K562 (cell line): ENCODE results near the gene C14orf180. TPM values are rescaled to one million over a fixed set of nuclear protein-coding genes. Genes with fewer than 3 reads are reported as not detected.

Experiments
- ATAC-seq: fragments of 200-7000 bp; cut with Tn5 transposase; 3 replicates; pipeline ENCODE4 v1.9.1; 2020; ENCODE audit warnings: moderate library complexity
- BruUV-seq: library from RNA; stranded (reverse); fragments of 400-500 nt; replicated peaks from 2 replicates; lab custom pipeline; 2021; lab: Mats Ljungman, UMichigan
- CTCF ChIA-PET: fragments of 300-600 bp; formaldehyde crosslinking; extraction: SDS; loops from one replicate; lab custom pipeline; 2021; ENCODE audit warnings: low intra/inter-chr PET ratio; lab: Yijun Ruan, JAX
- POLR2A ChIA-PET: fragments of 300-600, 350-650 bp; sonication (Branson Sonifier 250); formaldehyde crosslinking; extraction: SDS; loops from one replicate; lab custom pipeline; 2021; ENCODE audit warnings: antibody characterized with exemption, inconsistent platforms; lab: Yijun Ruan, JAX
- DNase-seq, 4 experiments: peaks; one replicate each; pipeline versions ENCODE4 v3.0.0 to v3.0.0-alpha.2; 2011 to 2018; ENCODE audit warnings: low spot score in 3 of 4, mixed read lengths in 3 of 4; ENCODE audit errors: extremely low read depth in 1 of 4
- FAIRE-seq: peaks from 2 replicates; lab custom pipeline; 2011; peaks lifted over from hg19 to GRCh38; lab: Jason Lieb, UNC
- H2AFZ ChIP-seq: 2 replicates; pipeline ENCODE4 v1.6.0; 2011; ENCODE audit warnings: low read depth, low read length, control low read depth, inconsistent platforms
- H3K27ac ChIP-seq: fragments of 200-600 bp; 3 replicates; pipeline ENCODE4 v1.8.0; 2011; ENCODE audit warnings: low read depth, mild to moderate bottlenecking, control low read depth, inconsistent platforms, low read length, moderate library complexity, mixed read lengths; ENCODE audit errors: extremely low read depth
- H3K27me3 ChIP-seq, 2 experiments: fragments of 300-600 bp in 1 of 2; 2 replicates in 1 of 2; 3 replicates in 1 of 2; pipeline versions ENCODE4 v1.6.0 to v1.8.0; 2011; ENCODE audit warnings: inconsistent platforms in 2 of 2, low read length in 2 of 2, mild to moderate bottlenecking in 1 of 2, mixed read lengths in 1 of 2, moderate library complexity in 1 of 2; ENCODE audit not compliant: control insufficient read depth in 2 of 2, insufficient read depth in 2 of 2
- H3K36me3 ChIP-seq: fragments of 300-600 bp; 3 replicates; pipeline ENCODE4 v1.8.0; 2011; ENCODE audit warnings: mild to moderate bottlenecking, low read length, inconsistent platforms; ENCODE audit not compliant: control insufficient read depth, insufficient read depth
- H3K4me1 ChIP-seq, 2 experiments: fragments of 200-600 bp in 1 of 2; replicated peaks in 1 of 2; 2 replicates in 1 of 2; 3 replicates in 1 of 2; pipeline versions ENCODE4 v1.5.1 to v1.8.0; 2011; ENCODE audit warnings: inconsistent platforms in 2 of 2, low read length in 2 of 2, mild to moderate bottlenecking in 1 of 2, mixed read lengths in 1 of 2, moderate library complexity in 1 of 2; ENCODE audit not compliant: control insufficient read depth in 2 of 2, insufficient read depth in 2 of 2
- H3K4me2 ChIP-seq: 2 replicates; pipeline ENCODE4 v1.6.1; 2011; ENCODE audit warnings: low read length, control low read depth, inconsistent platforms, mixed read lengths; ENCODE audit not compliant: insufficient read depth
- H3K4me3 ChIP-seq: fragments of 200-600 bp; sonication (generic), shearing (Covaris generic); 2 replicates; pipeline ENCODE4 v1.5.1; 2016; ENCODE audit warnings: control low read depth, inconsistent platforms
- H3K79me2 ChIP-seq: fragments of 200-600 bp; 3 replicates; pipeline ENCODE4 v1.8.0; 2011; ENCODE audit warnings: low read length, inconsistent platforms; ENCODE audit not compliant: control insufficient read depth, insufficient read depth
- H3K9ac ChIP-seq, 2 experiments: 2 replicates each; pipeline versions ENCODE4 v1.6.0 to v1.6.1; 2011; ENCODE audit warnings: low read depth in 2 of 2, low read length in 2 of 2, control low read depth in 1 of 2, inconsistent platforms in 1 of 2, mild to moderate bottlenecking in 1 of 2, mixed read lengths in 1 of 2; ENCODE audit not compliant: insufficient read depth in 1 of 2
- H3K9me1 ChIP-seq: one replicate; pipeline ENCODE4 v1.6.0; 2011; ENCODE audit warnings: inconsistent platforms, mild to moderate bottlenecking, low read length, moderate library complexity; ENCODE audit not compliant: control insufficient read depth, insufficient read depth
- H3K9me3 ChIP-seq: replicated peaks from 2 replicates; pipeline ENCODE4 v1.5.1; 2011; ENCODE audit warnings: low read depth, low read length, inconsistent platforms; ENCODE audit not compliant: control insufficient read depth, insufficient read depth
- H4K20me1 ChIP-seq: replicated peaks from 2 replicates; pipeline ENCODE4 v1.6.1; 2011; ENCODE audit warnings: low read length, inconsistent platforms, mixed read lengths; ENCODE audit not compliant: control insufficient read depth, insufficient read depth
- FOXA1 ChIP-seq: fragments of 450-650 bp; IDR thresholded peaks from 2 replicates; pipeline ENCODE4 v1.6.1; 2016; ENCODE audit warnings: mild to moderate bottlenecking, borderline replicate concordance
- RCOR1 ChIP-seq, 2 experiments: IDR thresholded peaks; 2 replicates each; pipeline ENCODE4 v1.6.1; 2012; ENCODE audit warnings: low read depth in 2 of 2, low read length in 2 of 2, borderline replicate concordance in 1 of 2, improper control_type of control experiment in 1 of 2
- SIN3B ChIP-seq: fragments of 450-650 bp; IDR thresholded peaks from 2 replicates; pipeline ENCODE4 v1.6.1; 2017; ENCODE audit warnings: low read depth, mild to moderate bottlenecking, moderate library complexity
- VEZF1 ChIP-seq: fragments of 200-800 bp; sonication (Bioruptor generic); IDR thresholded peaks from 2 replicates; pipeline ENCODE4 v1.6.1; 2017; ENCODE audit warnings: missing genetic modification characterization, missing compliant biosample characterization
- ZFP1 ChIP-seq: fragments of 450-650 bp; formaldehyde crosslinking; IDR thresholded peaks from 2 replicates; pipeline ENCODE4 v1.4.0; 2020; ENCODE audit warnings: mild to moderate bottlenecking, mixed read lengths
- ZNF740 ChIP-seq, 3 experiments: fragments of 200-800 bp in 1 of 3; sonication (Bioruptor generic) in 1 of 3; sonication (generic) in 1 of 3; formaldehyde crosslinking in 1 of 3; IDR thresholded peaks; 2 replicates each; pipeline versions ENCODE4 v1.6.1 to v1.8.0; 2016 to 2022; ENCODE audit warnings: mild to moderate bottlenecking in 2 of 3, missing compliant biosample characterization in 2 of 3, missing genetic modification characterization in 2 of 3, missing genetic modification reagents in 1 of 3
- ZNF830 ChIP-seq: fragments of 250-450 bp; sonication (Bioruptor Pico); IDR thresholded peaks from 2 replicates; pipeline ENCODE4 v1.5.0; 2021; ENCODE audit warnings: mild to moderate bottlenecking
- WGBS: fragments of 100-300 bp; shearing (Covaris generic); methylation state at CpG from one replicate; pipeline ENCODE4 v1.1.6; 2016; ENCODE audit warnings: low coverage, mixed read lengths; ENCODE audit not compliant: insufficient coverage; ENCODE audit errors: missing lambda C conversion rate; 5-methylcytosine and 5-hydroxymethylcytosine counted together
- in situ Hi-C: fragments of 300-500 bp; cut with MboI; formaldehyde crosslinking; loops from 4 replicates; pipeline ENCODE4 v1.15.0; 2018; ENCODE audit warnings: inconsistent platforms, mixed read lengths
- intact Hi-C: fragments of 100-400 bp; cut with micrococcal nuclease; formaldehyde crosslinking; loops from 2 replicates; pipeline ENCODE4 v1.14.2; 2022
- polyA plus RNA-seq, 8 experiments: library from polyadenylated mRNA; depleted of rRNA in 4 of 8; stranded (reverse) in 5 of 8; unstranded in 3 of 8; fragments of >200 nt; fragmentation: Nextera tagmentation in 2 of 8; fragmentation: Illumina TruSeq in 1 of 8; extraction: Ambion mirVana in 2 of 8; extraction: Trizol in 1 of 8; gene quantifications; 2 replicates each; pipeline versions ENCODE4 v1.2.1 to v1.2.3, GENCODE V29; 2011 to 2014; ENCODE audit warnings: inconsistent platforms in 1 of 8, missing spikeins in 1 of 8
- total RNA-seq, 7 experiments: library from RNA; depleted of rRNA in 6 of 7; stranded (reverse); fragments of >200 nt in 6 of 7; fragmentation: Illumina TruSeq in 2 of 7; extraction: Trizol in 2 of 7; gene quantifications; 2 replicates each; pipeline versions ENCODE4 v1.2.1 to v1.2.3, GENCODE V29; 2011 to 2021; ENCODE audit warnings: low replicate concordance in 1 of 7

The C14orf180 gene
- total and polyA plus RNA-seq, 9 of the 15 experiments (the other 6 are each of a cell fraction or from before 2014, with no cell fraction given) = not detected

GRCh38 chr14:104530646-104531045 lies 48.9 kb upstream of the C14orf180 start:
- no TSS peak for BruUV-seq
- FAIRE-seq (no peak), DNase-seq (no peak), ATAC-seq (no peak)
- CTCF ChIA-PET = no interaction called here
- no peaks in the 10 kb centered on the region; a peak in 1 of 5 replicates for H3K4me1 ChIP-seq
- WGBS = 0% methylated on average over 10 of the region's 10 CpGs
- no peaks in the 10 kb centered on the region for H3K36me3 ChIP-seq
- no peaks in the 10 kb centered on the region for H3K9me3 ChIP-seq
- H4K20me1 ChIP-seq = no peaks in the 10 kb centered on the region
- H2AFZ ChIP-seq = no peak overlapping the region
- H3K27me3 ChIP-seq = no peaks in the 10 kb centered on the region; a peak in 1 of 5 replicates
- H3K9ac ChIP-seq = no peak overlapping the region
- TF ChIP-seq VEZF1 (CRISPR knock-in tag) = no peak
- no peak for TF ChIP-seq ZNF830 (CRISPR knock-in tag)
- no peak for TF ChIP-seq SIN3B
- no peak for TF ChIP-seq ZNF740 (CRISPR knock-in tag; IDR thresholded peaks at IDR 0.05)
- TF ChIP-seq ZNF740 (tag; IDR thresholded peaks at IDR 0.05) = no peak
- TF ChIP-seq FOXA1 = no peak
- TF ChIP-seq ZFP1 (CRISPR knock-in tag) = no peak
- TF ChIP-seq RCOR1 (IDR thresholded peaks at IDR 0.05; ENCODE audit: borderline replicate concordance in 1 of 2, low read depth in 2 of 2, low read length in 2 of 2) = no peak
- H3K4me3 ChIP-seq = no peak overlapping the region
- no peaks in the 10 kb centered on the region for H3K9me1 ChIP-seq
- intact Hi-C loops (no loop called here), in situ Hi-C loops (no loop called here)
- H3K27ac ChIP-seq = no peak overlapping the region
- no peak overlapping the region for H3K4me2 ChIP-seq
- H3K79me2 ChIP-seq = no peaks in the 10 kb centered on the region
- POLR2A ChIA-PET = interaction anchor here (0.8 kb wide), 1 partner anchor 44 kb away, joined by 3 read pairs; no protein-coding TSS in a partner anchor
